ENCODE measurements around the gene ARL15. TPM values are rescaled to one million over a fixed set of nuclear protein-coding genes. Genes with fewer than 3 reads are reported as not detected.

ARL15 gene
- total and polyA plus RNA-seq, 4 donors: 5.0 to 24.8 (median 13.3) TPM

GRCh38 chr5:54295651-54296276 lies 14.6 kb downstream of the ARL15 start:
- no peak for DNase-seq (ENCODE audit: low spot score)
- Histone ChIP-seq H3K9ac (ENCODE audit: low read depth in 1 of 2, low read length in 2 of 2) (no peak overlapping the region), H3K4me3 (ENCODE audit: low read depth in 1 of 3, low read length in 3 of 3) (no peak overlapping the region), H3K9me3 (ENCODE audit: control insufficient read depth in 4 of 4, low read length in 3 of 4) (no peaks in the 10 kb centered on the region), H3K27ac (ENCODE audit: low read depth in 1 of 2, low read length in 2 of 2) (no peak overlapping the region), H3K4me1 (ENCODE audit: control insufficient read depth in 4 of 4, insufficient read depth in 4 of 4, low read length in 3 of 4) (peaks cover 2 to 8% (median 4%) of the 10 kb centered on the region in 4 donors), H3K27me3 (ENCODE audit: control insufficient read depth in 4 of 4, insufficient read depth in 4 of 4, low read length in 3 of 4) (no peaks in the 10 kb centered on the region), H3K36me3 (ENCODE audit: control insufficient read depth in 4 of 4, insufficient read depth in 3 of 4, low read depth in 1 of 4, low read length in 3 of 4) (no peaks in the 10 kb centered on the region)
- TF ChIP-seq HNF4G (IDR thresholded peaks at IDR 0.05) (no peak), CTCF (IDR thresholded peaks at IDR 0.05; ENCODE audit: low read depth, low read length, missing input control) (no peak), ZBTB33 (IDR thresholded peaks at IDR 0.05) (no peak), MAX (IDR thresholded peaks at IDR 0.05) (no peak)
- 76% methylated on average over 8 of the region's 8 CpGs for WGBS

- Histone ChIP-seq H3K9ac (ENCODE audit: low read depth in 1 of 2, low read length in 2 of 2) (no peak overlapping the region), H3K27ac (ENCODE audit: low read depth in 1 of 2, low read length in 2 of 2) (no peak overlapping the region), H3K27me3 (ENCODE audit: control insufficient read depth in 4 of 4, insufficient read depth in 4 of 4, low read length in 3 of 4) (no peaks in the 10 kb centered on the region), H3K9me3 (ENCODE audit: control insufficient read depth in 4 of 4, low read length in 3 of 4) (no peaks in the 10 kb centered on the region), H3K4me3 (ENCODE audit: low read depth in 1 of 3, low read length in 3 of 3) (no peak overlapping the region), H3K4me1 (ENCODE audit: control insufficient read depth in 4 of 4, insufficient read depth in 4 of 4, low read length in 3 of 4) (peaks cover 2 to 8% (median 4%) of the 10 kb centered on the region in 4 donors), H3K36me3 (ENCODE audit: control insufficient read depth in 4 of 4, insufficient read depth in 3 of 4, low read depth in 1 of 4, low read length in 3 of 4) (no peaks in the 10 kb centered on the region)
- DNase-seq (ENCODE audit: low spot score): no peak
- TF ChIP-seq HNF4A (conservative IDR thresholded peaks at IDR 0.05) (no peak), NR2F2 (IDR thresholded peaks at IDR 0.05) (no peak), TAF1 (conservative IDR thresholded peaks at IDR 0.05) (no peak), HNF4G (IDR thresholded peaks at IDR 0.05) (no peak), CTCF (IDR thresholded peaks at IDR 0.05; ENCODE audit: low read depth, low read length, missing input control) (no peak), FOXA2 (IDR thresholded peaks at IDR 0.05) (no peak), JUND (IDR thresholded peaks at IDR 0.05) (no peak)
- WGBS: 75% methylated on average over 5 of the region's 5 CpGs
These were observed 16.2 kb downstream of the ARL15 start for GRCh38 chr5:54294097-54294667.

- Histone ChIP-seq H3K27ac (ENCODE audit: low read depth in 1 of 2, low read length in 2 of 2) (no peak overlapping the region), H3K4me1 (ENCODE audit: control insufficient read depth in 4 of 4, insufficient read depth in 4 of 4, low read length in 3 of 4) (peaks cover 2 to 8% (median 4%) of the 10 kb centered on the region in 4 donors), H3K36me3 (ENCODE audit: control insufficient read depth in 4 of 4, insufficient read depth in 3 of 4, low read depth in 1 of 4, low read length in 3 of 4) (no peaks in the 10 kb centered on the region), H3K9me3 (ENCODE audit: control insufficient read depth in 4 of 4, low read length in 3 of 4) (no peaks in the 10 kb centered on the region), H3K27me3 (ENCODE audit: control insufficient read depth in 4 of 4, insufficient read depth in 4 of 4, low read length in 3 of 4) (no peaks in the 10 kb centered on the region), H3K9ac (ENCODE audit: low read depth in 1 of 2, low read length in 2 of 2) (no peak overlapping the region), H3K4me3 (ENCODE audit: low read depth in 1 of 3, low read length in 3 of 3) (no peak overlapping the region)
- WGBS: 100% methylated on average over 1 of the region's 1 CpG
- DNase-seq (ENCODE audit: low spot score): no peak
- TF ChIP-seq NR2F2 (IDR thresholded peaks at IDR 0.05): no peak
- TF ChIP-seq CTCF (IDR thresholded peaks at IDR 0.05; ENCODE audit: low read depth, low read length, missing input control): no peak
- no peak for TF ChIP-seq SP1 (IDR thresholded peaks at IDR 0.05)
- TF ChIP-seq REST (IDR thresholded peaks at IDR 0.05): no peak
- TF ChIP-seq TAF1 (conservative IDR thresholded peaks at IDR 0.05): no peak
- TF ChIP-seq FOXA1 (IDR thresholded peaks at IDR 0.05): no peak
- TF ChIP-seq RAD21 (IDR thresholded peaks at IDR 0.05): no peak
- TF ChIP-seq EGR1 (IDR thresholded peaks at IDR 0.05; ENCODE audit: low read depth in 2 of 2): no peak
These were observed 17.5 kb downstream of the ARL15 start for GRCh38 chr5:54292866-54293265.

Measured in liver (tissue), 9 donors.